ENCODE results near the gene GRAMD4.

GRAMD4 gene

DNA sequence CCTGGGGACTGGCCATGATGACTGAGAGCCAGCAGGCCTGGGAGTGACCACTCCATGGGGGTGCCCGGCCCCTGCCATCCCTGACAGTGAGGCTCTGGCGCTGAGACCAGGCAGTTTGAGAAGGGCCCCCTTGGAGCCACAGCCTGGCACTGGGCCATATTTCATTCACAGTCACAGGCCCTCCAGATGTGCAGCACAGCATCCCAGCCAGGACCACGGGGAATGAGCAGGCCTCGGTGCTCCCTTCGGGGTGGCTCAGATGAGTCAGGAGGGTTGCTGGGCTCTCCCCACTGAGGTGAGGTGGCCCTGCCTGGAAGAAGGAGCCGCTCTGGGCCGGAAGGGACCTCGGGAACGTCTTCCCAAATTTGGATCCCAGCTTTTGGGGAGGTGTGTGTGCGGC, 53.0 kb downstream of the GRAMD4 start:
- DNase-seq (ENCODE audit: insufficient read length, low spot score) (no peak), FAIRE-seq (no peak)
- TF ChIP-seq TAF1 (IDR thresholded peaks at IDR 0.05; ENCODE audit: low read depth, low read length) (no peak), POU2F2 (IDR thresholded peaks at IDR 0.05; ENCODE audit: low read depth, low read length) (no peak), POLR2AphosphoS5 (IDR thresholded peaks at IDR 0.05; ENCODE audit: low read depth, low read length) (no peak), POLR2A (IDR thresholded peaks at IDR 0.05; ENCODE audit: low read depth, low read length) (no peak), PAX5 (IDR thresholded peaks at IDR 0.05; ENCODE audit: insufficient read depth, low read length, severe bottlenecking) (no peak), SPI1 (IDR thresholded peaks at IDR 0.05; ENCODE audit: low read depth, low read length) (no peak)

DNA sequence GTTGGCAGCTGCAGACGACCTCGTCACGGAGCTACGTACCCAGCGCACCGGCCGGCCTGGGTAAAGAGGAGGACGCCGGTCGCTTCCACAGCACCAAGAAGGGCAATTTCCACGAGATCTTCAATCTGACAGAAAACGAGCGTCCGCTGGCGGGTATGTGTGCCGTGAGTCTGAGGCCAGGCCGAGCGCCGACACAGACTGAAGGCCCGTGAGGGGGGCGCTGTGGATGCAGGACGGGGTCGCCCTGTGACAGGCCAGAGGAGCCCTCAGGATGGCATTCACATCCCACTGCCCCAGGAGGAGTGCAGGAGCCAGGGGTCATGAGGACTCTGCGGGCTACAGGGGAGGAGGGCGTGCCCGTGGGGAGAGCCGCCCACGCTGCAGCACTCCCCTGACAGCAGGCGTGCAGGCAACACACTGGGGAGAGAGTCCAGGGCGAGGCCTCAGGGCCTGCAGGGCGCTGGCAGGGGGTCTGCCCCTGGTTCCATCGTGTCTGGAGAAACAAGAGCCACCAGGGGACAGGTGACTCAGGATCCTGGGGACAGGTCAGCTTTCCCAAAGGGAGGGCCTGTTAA, 53.6 kb downstream of the GRAMD4 start:
- FAIRE-seq (no peak), DNase-seq (ENCODE audit: insufficient read length, low spot score) (no peak)
- TF ChIP-seq SPI1 (IDR thresholded peaks at IDR 0.05; ENCODE audit: low read depth, low read length) (no peak), POLR2AphosphoS5 (IDR thresholded peaks at IDR 0.05; ENCODE audit: low read depth, low read length) (no peak), TAF1 (IDR thresholded peaks at IDR 0.05; ENCODE audit: low read depth, low read length) (no peak), POLR2A (IDR thresholded peaks at IDR 0.05; ENCODE audit: low read depth, low read length) (no peak), PAX5 (IDR thresholded peaks at IDR 0.05; ENCODE audit: insufficient read depth, low read length, severe bottlenecking) (no peak), POU2F2 (IDR thresholded peaks at IDR 0.05; ENCODE audit: low read depth, low read length) (no peak)

DNA sequence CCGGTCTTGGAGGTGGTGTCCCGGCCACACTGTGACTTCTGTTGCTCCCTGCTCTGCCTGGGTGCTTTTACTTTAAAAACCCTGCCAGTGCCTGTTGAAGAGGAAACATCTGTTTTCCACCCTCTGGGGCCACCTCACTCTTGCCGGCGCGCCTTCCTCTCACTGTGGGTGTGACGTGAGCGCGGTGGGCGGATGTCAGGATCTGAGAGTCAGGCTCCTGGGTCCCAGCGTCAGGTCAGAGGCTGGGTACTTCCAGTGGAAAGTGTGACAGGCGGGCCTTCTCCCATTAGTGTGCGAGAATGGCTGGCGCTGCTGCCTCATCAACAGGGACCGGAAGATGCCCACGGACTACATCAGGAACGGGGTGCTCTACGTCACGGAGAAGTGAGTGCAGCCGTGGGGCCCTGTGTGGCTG, 54.2 kb downstream of the GRAMD4 start:
- FAIRE-seq (no peak), DNase-seq (ENCODE audit: insufficient read length, low spot score) (peak; percentile 71)
- TF ChIP-seq POU2F2 (IDR thresholded peaks at IDR 0.05; ENCODE audit: low read depth, low read length) (no peak), PAX5 (IDR thresholded peaks at IDR 0.05; ENCODE audit: insufficient read depth, low read length, severe bottlenecking) (no peak), SPI1 (IDR thresholded peaks at IDR 0.05; ENCODE audit: low read depth, low read length) (no peak), TAF1 (IDR thresholded peaks at IDR 0.05; ENCODE audit: low read depth, low read length) (no peak), POLR2AphosphoS5 (IDR thresholded peaks at IDR 0.05; ENCODE audit: low read depth, low read length) (no peak), POLR2A (IDR thresholded peaks at IDR 0.05; ENCODE audit: low read depth, low read length) (no peak)

DNA sequence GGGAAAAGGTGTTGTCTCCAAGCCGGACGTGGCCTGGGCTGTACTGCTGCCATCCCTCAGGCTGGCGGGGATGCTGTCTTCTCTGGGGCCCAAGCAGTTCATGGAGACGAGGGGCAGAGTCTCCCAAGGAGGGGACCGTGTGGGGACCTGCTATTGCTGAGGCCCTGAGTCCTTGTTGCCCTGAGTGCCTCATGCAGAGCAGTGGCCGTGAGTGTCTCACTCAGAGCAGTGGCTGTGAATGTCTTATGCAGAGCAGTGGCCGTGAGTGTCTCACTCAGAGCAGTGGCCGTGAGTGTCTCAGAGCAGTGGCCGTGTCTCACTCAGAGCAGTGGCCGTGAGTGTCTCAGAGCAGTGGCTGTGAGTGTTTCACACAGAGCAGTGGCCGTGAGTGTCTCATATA, 54.7 kb downstream of the GRAMD4 start:
- TF ChIP-seq PAX5 (IDR thresholded peaks at IDR 0.05; ENCODE audit: insufficient read depth, low read length, severe bottlenecking) (no peak), POLR2A (IDR thresholded peaks at IDR 0.05; ENCODE audit: low read depth, low read length) (no peak), POLR2AphosphoS5 (IDR thresholded peaks at IDR 0.05; ENCODE audit: low read depth, low read length) (no peak), POU2F2 (IDR thresholded peaks at IDR 0.05; ENCODE audit: low read depth, low read length) (no peak), TAF1 (IDR thresholded peaks at IDR 0.05; ENCODE audit: low read depth, low read length) (no peak), SPI1 (IDR thresholded peaks at IDR 0.05; ENCODE audit: low read depth, low read length) (no peak)
- FAIRE-seq, result peak; percentile 51
- DNase-seq (ENCODE audit: insufficient read length, low spot score), result no peak

DNA sequence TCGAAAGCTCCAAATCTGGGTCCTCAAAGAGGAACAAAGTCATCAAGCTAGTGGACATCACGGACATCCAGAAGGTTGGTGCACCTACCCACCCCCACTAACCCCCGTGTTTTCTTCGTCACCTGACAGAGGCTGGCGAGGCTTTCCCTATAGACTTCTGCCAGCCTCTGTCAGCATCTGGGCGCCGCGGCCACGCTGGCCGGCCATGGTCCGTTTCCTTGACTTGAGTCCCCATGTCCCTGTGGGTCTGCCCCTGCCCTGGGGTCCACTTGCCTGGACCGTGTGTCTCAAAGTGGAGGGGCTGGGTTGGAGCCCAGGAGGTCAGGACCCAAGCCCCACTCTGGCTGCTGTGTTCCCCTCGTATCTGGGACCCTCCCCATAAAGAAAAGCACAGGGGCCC, 55.3 kb downstream of the GRAMD4 start:
- no peak for FAIRE-seq
- TF ChIP-seq PAX5 (IDR thresholded peaks at IDR 0.05; ENCODE audit: insufficient read depth, low read length, severe bottlenecking) (no peak), POU2F2 (IDR thresholded peaks at IDR 0.05; ENCODE audit: low read depth, low read length) (no peak), POLR2A (IDR thresholded peaks at IDR 0.05; ENCODE audit: low read depth, low read length) (no peak), POLR2AphosphoS5 (IDR thresholded peaks at IDR 0.05; ENCODE audit: low read depth, low read length) (no peak), SPI1 (IDR thresholded peaks at IDR 0.05; ENCODE audit: low read depth, low read length) (no peak), TAF1 (IDR thresholded peaks at IDR 0.05; ENCODE audit: low read depth, low read length) (no peak)
- DNase-seq (ENCODE audit: insufficient read length, low spot score), result no peak

DNA sequence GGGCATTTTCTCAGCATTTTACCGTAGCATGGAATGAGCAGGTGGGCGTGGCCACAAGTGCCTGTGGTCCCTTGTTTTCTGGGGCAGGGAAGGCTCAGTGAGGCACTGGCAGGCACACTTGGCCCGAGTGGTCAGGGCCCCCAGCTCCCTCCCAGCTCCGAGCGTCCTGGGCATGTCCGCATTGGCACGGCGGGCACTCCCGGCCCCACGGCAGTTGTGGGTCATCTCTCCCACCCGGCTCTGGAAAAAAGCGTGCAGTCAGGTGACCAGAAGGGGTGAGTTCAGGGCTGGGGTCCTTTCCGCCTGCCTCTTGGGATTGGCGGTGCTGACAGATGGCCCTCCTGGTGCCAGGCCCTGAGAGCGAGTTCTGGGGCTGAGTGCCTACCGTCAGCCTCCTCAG, 55.8 kb downstream of the GRAMD4 start:
- FAIRE-seq (no peak), DNase-seq (ENCODE audit: insufficient read length, low spot score) (no peak)
- no peak for TF ChIP-seq PAX5 (IDR thresholded peaks at IDR 0.05; ENCODE audit: insufficient read depth, low read length, severe bottlenecking)
- no peak for TF ChIP-seq SPI1 (IDR thresholded peaks at IDR 0.05; ENCODE audit: low read depth, low read length)
- no peak for TF ChIP-seq TAF1 (IDR thresholded peaks at IDR 0.05; ENCODE audit: low read depth, low read length)
- TF ChIP-seq POU2F2 (IDR thresholded peaks at IDR 0.05; ENCODE audit: low read depth, low read length), result no peak
- TF ChIP-seq POLR2AphosphoS5 (IDR thresholded peaks at IDR 0.05; ENCODE audit: low read depth, low read length), result no peak
- no peak for TF ChIP-seq POLR2A (IDR thresholded peaks at IDR 0.05; ENCODE audit: low read depth, low read length)

DNA sequence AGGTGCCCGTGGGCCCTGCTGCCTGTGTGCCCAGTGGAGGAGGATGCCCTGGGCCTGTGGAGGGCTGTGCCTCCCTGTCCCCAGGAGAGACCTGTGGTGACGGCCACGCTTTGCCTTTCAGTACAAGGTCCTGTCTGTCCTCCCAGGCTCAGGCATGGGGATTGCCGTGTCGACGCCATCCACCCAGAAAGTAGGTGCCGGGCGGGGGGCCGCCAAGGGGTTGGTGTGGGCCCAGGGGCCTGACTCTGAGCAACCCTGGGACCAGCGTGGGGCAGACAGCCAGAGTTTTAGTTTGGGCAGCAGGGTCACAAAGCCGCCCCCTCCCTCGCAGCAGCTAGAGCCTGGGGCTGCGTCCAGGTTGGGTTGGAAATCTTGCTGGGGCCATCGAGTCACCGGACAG, 56.3 kb downstream of the GRAMD4 start:
- TF ChIP-seq SPI1 (IDR thresholded peaks at IDR 0.05; ENCODE audit: low read depth, low read length), result no peak
- TF ChIP-seq TAF1 (IDR thresholded peaks at IDR 0.05; ENCODE audit: low read depth, low read length), result no peak
- no peak for TF ChIP-seq POLR2AphosphoS5 (IDR thresholded peaks at IDR 0.05; ENCODE audit: low read depth, low read length)
- no peak for TF ChIP-seq POLR2A (IDR thresholded peaks at IDR 0.05; ENCODE audit: low read depth, low read length)
- TF ChIP-seq POU2F2 (IDR thresholded peaks at IDR 0.05; ENCODE audit: low read depth, low read length), result no peak
- no peak for TF ChIP-seq PAX5 (IDR thresholded peaks at IDR 0.05; ENCODE audit: insufficient read depth, low read length, severe bottlenecking)
- DNase-seq (ENCODE audit: insufficient read length, low spot score) (no peak), FAIRE-seq (no peak)

DNA sequence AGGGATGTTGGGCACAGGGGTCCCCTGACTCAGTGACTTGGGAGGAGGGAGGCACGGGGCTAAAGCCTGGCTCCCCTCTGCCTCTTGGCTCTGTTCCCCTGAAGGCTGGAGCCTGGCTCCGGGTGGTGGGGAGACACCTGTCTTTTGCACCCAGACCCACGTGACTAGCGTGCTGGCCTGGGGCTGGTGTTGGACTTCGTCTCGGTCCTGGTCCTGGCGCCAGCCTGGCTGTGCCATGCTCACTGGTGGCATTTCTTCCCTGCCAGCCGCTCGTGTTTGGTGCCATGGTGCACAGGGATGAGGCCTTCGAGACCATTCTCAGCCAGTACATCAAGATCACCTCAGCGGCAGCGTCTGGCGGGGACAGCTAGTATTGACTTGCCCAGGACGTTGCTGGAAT, 56.7 kb downstream of the GRAMD4 start:
- TF ChIP-seq TAF1 (IDR thresholded peaks at IDR 0.05; ENCODE audit: low read depth, low read length), result no peak
- no peak for DNase-seq (ENCODE audit: insufficient read length, low spot score)
- no peak for FAIRE-seq

DNA sequence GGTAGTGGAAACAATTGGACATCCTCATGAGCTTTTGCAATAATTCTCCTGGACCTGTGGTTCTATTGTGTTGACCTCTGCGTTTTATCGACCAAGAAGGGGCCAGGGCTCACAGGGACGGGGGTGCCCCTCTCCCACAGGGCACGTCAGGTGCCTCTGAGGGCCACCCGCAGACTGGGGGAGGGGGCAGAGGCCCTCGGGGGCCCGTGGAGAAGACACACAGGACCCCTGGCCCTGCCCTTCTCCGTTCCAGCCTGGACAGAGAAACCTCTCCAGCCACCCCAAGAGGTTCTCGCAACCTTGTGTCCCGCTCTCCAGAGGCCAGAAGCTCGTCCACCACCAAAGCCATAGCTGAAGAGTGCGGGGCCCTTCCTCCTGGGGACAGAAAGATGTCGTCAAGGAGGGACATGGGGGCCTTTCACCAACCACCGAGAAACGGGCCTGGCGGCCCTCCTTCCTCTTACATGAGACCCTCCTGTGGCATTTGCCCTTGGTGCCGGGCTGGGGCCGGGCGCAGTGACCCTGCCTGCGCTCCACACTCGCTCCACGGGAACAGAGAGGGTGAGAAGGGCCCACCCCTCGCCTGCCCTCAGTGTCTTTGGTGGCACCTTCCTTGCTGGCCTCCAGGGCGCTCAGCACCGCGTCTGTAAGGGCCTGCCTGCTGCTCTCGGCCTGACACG, 57.3 kb downstream of the GRAMD4 start:
- DNase-seq (ENCODE audit: insufficient read length, low spot score) (no peak), FAIRE-seq (no peak)
- TF ChIP-seq TAF1 (IDR thresholded peaks at IDR 0.05; ENCODE audit: low read depth, low read length) (no peak), POU2F2 (IDR thresholded peaks at IDR 0.05; ENCODE audit: low read depth, low read length) (no peak), POLR2AphosphoS5 (IDR thresholded peaks at IDR 0.05; ENCODE audit: low read depth, low read length) (no peak), PAX5 (IDR thresholded peaks at IDR 0.05; ENCODE audit: insufficient read depth, low read length, severe bottlenecking) (no peak), POLR2A (IDR thresholded peaks at IDR 0.05; ENCODE audit: low read depth, low read length) (no peak), SPI1 (IDR thresholded peaks at IDR 0.05; ENCODE audit: low read depth, low read length) (no peak)

Data from GM12891 (cell line).